ENCODE results near the gene CDC40. TPM values are rescaled to one million over a fixed set of nuclear protein-coding genes. Genes with fewer than 3 reads are reported as not detected.

CDC40 gene
- total RNA-seq, 2 experiments from 2014 or later, result 25.5 to 26.0 TPM

- intact Hi-C loops (cut with micrococcal nuclease), result no loop called here
- H3K27me3 Mint-ChIP-seq, result peaks cover 2% of the 10 kb centered on the region
- no peak for TF ChIP-seq CTCF (IDR thresholded peaks at IDR 0.05)
- DNase-seq (no peak), ATAC-seq (no peak)
- CTCF ChIA-PET, result no interaction called here
- no peaks in the 10 kb centered on the region for H3K4me1 Mint-ChIP-seq (ENCODE audit: low read depth)
- H3K36me3 Mint-ChIP-seq (ENCODE audit: low read depth), result no peaks in the 10 kb centered on the region
- POLR2A ChIA-PET, result interaction anchor here (0.7 kb wide), 1 partner anchor 122 kb away, joined by 3 read pairs; no protein-coding TSS in a partner anchor
- H3K9me3 Mint-ChIP-seq, result peaks cover 6% of the 10 kb centered on the region
- H3K27ac Mint-ChIP-seq, result no peak overlapping the region
- H3K4me3 Mint-ChIP-seq, result no peak overlapping the region
Observed at GRCh38 chr6:110277100-110277665, 97.0 kb downstream of the CDC40 start.

Other genes with a start within 250 kb of the CDC40 start
- gene GPR6, start 202.1 kb upstream of the CDC40 start, total RNA-seq, result not detected
- 1 to 10 TPM; 4.6 to 4.8 TPM for gene WASF1, start 757 bp upstream of the CDC40 start, total RNA-seq
- not detected for gene METTL24, start 177.9 kb downstream of the CDC40 start, total RNA-seq
- gene DDO, start 235.1 kb downstream of the CDC40 start, total RNA-seq, result not detected

Measured in activated CD8-positive, alpha-beta T cell treated with anti-CD3 and anti-CD28 coated beads for 36 hours (primary cell).